CD1c-positive myeloid dendritic cell (primary cell): ENCODE measurements around the gene NR0B2.

Experiments used
- DNase-seq: peaks from one replicate; pipeline ENCODE4 v3.0.0-alpha.2; 2016; ENCODE audit errors: extremely low spot score

Gene NR0B2

DNA sequence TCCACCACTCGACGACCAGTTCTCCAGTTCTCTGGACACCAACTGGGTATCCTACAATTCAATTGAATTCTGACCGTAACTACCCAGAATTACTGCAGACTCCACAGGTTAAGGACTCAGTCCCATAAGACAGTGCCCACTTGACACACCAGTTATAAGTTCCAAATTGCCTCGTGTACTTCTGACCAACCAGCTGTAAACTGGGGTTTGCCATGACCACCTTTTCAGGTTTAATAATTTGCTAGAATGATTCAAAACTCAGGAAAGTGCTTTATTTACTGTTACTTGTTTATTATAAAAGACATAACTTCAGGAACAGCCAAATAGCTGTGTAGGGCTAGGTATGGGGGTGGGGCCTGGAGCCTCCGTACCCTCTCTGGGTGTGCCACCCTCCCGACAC, 23.0 kb upstream of the NR0B2 start:
- DNase-seq: no peak

DNA sequence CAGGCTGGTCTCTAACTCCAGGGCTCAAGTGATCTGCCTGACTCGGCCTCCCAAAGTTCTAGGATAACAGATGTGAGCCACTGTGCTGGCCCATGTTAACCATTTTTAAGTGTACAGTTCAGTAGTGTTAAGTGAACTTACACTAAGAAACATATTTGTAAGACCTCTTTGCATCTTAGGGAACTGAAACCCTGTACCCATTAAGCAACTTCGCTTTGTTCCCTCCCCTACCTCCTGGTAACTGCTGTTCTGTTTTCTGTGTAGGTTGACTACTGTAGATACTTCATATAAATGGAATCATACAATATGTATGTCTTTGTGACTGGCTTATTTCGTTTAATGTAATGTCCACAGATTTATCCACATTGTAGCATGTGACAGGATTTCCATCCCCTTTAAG, 18.8 kb upstream of the NR0B2 start:
- DNase-seq: peak; percentile 89

DNA sequence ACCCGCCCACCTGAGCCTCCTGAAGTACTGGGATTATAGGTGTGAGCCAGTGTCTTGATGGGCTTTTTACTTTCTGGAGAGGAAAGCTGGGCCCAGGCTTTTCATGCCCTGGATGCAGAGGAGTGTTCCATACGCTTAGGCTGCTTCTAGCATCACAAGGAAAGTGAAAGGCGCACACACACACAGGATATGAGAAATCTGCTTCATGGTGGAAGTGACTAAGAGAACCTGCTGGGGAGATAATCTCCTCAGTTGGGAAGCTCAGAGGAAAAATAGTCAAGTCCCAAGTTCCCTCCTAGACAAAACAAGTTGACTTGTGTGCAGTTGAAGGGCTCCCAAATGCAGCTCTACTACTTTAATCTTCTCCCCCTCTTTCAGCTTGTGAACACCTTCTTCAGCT, 9.9 kb upstream of the NR0B2 start:
- DNase-seq: no peak

DNA sequence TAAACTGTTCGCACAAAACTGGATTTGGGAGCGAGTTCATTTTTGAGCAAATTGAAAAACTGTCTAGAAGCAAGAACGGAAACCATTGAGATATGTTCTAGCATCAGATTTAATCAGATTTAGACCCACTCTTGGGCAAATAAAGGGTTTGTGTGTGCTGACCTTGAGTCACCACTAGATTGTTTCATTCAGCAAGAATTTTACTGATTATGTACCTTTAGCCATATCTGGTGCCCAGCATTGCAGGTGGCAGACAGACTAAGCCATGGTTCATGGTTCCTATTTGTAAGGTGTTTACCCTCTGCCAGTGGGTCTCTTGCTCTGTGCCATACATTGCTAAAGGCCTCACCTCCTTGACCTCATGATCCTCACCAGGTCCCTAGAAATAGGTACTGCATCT, 9.1 kb upstream of the NR0B2 start:
- DNase-seq: no peak

DNA sequence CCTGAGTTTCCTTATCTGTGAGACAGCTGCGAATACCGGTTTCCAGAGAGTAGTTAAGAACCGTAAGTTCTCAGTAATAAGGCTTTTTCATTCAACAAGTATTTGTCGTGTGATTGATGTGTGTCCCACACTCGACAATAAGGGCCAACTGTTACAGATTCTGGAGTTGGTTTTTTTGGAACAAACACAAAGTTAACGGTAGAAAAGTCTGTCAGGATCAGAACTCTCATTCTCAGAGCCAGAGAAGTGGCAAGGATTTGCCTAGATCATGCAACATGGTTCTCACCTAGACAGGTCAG, 8.6 kb upstream of the NR0B2 start:
- DNase-seq: no peak

DNA sequence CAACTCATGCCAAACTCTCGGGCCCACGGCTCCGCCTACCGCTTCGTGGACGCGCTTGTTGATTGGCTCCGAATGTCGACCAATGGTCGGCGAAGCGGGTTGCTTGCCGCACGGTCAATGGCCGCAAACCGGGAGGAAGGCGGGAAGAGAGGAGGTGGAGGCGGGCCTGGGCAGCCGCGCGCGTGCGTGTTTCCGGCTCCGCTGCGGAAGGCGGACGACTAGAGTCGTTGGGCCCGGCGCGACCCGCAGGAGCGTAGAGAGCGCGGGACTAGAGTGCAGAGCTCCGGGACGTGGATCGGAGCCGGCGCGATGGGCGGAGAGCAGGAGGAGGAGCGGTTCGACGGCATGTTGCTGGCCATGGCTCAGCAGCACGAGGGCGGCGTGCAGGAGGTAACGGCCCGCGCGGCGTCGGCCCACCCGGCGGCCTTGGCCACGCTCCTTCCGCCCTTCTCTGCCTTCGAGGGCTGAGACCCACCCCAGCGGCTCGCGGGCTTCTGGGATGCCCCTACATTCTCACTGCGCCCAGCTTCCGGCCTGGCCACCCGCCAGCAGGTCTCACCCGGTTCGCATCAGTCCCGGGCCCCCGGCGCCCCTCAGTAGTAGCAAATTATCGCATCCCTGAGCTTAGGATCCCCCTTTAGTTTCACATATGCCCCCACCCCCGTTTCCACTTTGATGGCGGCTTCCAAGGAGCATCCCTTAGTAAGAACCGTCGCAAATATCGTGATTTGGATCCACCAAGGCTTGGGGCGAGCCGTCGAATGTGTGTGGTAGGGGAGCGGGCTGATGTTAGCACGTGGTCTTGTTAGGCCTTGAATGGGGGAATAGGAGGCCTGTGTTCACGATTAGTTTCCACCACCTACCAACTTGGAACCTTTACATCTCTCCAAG, 8.0 kb upstream of the NR0B2 start, which contains the start of gene NUDC:
Gene NUDC (plus strand): TSS at position 204 of the 891 bp plus-strand sequence. CDS start 106 bp downstream, at position 310.
- peak; percentile 99 for DNase-seq

DNA sequence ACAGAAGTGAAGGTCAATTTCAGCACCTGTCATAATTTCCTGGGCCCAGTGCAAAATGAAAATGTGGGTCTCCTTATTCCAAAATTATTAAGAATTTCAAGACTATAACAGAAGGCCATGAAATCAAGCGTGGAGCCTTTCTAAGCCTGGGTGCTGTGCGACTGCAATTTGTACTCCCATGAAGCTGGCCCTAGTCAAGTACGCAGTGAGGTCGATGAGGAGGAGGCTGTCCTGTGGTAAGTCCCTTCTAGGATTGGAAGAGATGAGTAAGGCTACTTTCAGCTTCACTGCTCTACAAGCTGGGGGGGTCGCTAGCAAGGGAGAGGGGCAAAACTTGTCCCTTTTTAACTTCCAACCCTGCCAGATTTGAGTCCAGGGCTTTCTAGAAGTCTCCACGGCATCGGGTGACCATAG, 7.4 kb upstream of the NR0B2 start:
- DNase-seq: no peak

DNA sequence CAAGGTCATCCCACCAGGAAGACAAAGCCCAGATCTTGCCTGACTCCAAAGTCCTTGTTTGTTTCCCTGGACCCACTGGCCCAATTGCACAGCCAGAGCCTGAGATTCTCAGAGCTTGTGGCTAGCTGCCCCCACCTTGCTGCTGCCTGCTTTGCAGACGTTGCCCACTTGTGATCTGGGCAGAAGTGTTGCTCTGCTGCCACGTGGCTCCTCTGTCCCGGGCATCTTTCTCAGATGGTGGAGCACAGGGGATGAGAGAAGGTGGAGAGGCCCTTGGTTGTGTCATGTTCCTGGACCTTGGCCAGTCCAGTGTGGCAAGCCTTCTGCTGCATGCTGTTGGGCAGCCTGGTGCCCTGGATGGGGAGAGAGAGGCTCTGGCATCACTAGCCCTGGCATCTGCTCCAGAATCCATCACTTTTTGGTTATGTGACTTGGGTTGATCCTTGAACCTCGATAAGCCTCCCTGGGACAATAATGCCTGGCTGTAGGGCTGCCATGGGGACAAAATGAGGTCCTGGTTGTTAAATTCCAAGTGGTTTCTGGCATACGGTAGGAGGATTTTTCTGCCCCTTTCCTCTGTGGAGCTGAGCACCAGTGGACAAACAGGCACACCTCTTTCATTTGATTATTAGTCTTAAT, 1.5 kb upstream of the NR0B2 start:
- DNase-seq: no peak

DNA sequence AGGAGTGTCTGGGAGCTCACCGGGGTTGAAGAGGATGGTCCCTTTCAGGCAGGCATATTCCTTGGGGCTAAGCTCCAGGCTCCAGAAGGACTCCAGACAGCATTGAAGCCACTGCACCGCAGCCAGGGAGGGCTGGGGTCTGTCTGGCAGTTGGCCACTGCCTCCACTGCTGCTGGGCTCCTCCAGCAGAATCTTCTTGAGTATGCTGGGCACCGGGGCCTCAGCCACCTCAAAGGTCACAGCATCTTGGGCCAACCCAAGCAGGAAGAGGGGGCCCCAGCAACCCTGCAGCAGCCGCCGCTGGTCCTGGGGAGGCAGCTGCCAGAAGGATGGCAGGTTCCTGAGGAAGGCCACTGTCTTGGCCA, 404 bp downstream of the NR0B2 start:
- DNase-seq: no peak

DNA sequence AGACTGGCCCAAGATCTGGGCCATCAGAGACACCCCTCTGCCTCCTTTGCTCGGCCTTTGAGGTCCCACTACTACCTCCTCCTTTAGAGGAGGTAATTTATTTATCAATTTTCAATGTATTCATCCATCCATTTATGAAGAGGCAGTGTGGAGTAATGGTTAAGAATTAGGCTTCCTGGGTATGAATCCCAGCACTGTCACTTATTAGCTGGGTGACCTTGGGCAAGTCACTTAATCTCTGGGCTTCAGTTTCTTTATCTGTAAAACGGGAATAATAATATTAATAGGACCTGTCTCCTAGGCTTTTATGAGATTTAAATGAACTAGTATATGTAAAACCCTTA, 1.7 kb downstream of the NR0B2 start:
- no peak for DNase-seq

DNA sequence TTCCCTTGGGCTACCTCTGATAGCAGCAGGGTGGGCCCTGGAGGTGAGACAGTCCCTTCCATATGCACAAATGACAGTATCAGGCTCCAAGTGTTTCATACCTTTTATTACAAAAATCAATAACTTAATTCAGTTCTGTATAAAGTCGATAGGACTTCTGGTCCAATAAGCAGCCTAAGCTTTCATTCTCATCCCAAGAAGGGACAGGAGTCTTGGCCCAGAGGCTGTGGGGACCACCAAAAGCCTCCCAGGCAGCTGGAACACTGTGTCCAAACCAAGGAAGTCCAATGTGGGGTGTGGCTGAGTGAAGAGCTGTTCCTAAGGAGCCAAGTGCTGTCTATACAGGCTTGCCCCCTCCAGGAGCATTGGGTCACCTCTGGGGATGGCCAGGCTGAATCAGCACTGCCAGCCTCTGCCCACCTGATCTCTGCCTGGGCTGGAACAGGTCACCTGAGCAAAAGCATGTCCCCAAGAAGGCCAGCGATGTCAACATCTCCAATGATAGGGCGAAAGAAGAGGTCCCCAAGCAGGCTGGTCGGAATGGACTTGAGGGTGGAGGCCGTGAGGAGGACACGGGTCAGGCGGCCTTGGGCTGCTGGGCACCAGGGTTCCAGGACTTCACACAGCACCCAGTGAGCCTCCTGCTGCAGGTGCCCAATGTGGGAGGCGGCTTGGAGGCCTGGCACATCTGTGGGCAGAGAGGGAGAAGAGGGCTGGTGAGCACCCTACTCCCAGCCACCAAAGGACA, 2.2 kb downstream of the NR0B2 start:
- no peak for DNase-seq

DNA sequence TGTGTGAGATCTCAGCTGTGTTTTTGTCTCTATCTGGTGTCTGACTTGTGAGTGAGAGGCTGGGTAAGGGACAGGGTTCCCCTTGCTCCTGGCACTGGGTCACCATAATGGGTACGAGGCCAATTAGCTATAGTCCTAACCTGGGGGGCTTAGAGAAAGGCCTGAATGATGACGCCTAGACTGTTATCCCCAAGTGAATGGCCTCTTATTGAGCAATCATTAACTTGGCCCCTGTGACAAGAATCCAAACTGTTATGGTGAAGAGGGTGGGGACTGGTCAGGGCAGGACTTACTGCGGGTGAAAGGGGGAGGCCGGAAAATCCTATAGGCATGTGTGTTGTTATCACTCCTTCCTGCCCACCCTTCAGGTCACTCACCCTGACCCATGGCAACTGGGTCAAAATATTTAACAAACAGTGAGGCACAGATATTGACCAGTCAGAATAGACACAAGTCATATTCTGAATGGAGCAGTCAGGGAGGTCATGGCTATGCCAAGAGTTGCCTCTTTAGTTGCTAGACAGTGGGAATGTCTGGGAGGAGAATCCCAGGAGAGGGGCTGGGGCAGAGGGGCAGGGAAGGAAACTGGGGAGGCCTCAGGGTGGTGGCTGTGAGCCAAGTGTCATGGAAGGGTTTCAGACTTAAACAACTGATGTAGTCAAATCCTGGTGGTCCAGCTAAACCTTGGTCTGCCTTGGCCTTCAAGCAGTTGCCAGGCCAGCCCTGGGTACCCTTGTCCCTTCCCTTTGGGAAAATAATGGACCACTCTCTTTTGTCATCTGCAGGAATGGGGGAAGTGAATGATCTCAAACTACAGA, 3.2 kb downstream of the NR0B2 start:
- DNase-seq: no peak

DNA sequence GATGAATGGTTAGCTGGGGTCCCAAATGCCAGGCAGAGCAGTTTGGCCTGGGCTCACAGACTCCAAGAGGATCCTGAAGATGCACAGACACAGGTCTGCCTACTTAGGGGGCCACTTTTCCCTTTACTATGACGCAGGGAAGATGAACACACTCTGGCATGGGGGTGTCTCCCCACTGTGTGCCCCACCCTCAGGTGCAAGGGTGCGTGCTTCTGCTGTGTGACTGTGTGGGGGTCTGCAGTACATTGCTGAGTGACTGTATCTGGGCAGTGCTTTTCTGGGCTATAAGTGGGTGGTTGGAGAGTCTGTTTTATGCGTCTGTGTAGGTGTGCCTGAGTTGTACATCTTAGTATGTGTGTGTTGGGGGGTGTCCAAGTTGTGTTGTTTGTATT, 3.8 kb downstream of the NR0B2 start:
- DNase-seq: no peak

DNA sequence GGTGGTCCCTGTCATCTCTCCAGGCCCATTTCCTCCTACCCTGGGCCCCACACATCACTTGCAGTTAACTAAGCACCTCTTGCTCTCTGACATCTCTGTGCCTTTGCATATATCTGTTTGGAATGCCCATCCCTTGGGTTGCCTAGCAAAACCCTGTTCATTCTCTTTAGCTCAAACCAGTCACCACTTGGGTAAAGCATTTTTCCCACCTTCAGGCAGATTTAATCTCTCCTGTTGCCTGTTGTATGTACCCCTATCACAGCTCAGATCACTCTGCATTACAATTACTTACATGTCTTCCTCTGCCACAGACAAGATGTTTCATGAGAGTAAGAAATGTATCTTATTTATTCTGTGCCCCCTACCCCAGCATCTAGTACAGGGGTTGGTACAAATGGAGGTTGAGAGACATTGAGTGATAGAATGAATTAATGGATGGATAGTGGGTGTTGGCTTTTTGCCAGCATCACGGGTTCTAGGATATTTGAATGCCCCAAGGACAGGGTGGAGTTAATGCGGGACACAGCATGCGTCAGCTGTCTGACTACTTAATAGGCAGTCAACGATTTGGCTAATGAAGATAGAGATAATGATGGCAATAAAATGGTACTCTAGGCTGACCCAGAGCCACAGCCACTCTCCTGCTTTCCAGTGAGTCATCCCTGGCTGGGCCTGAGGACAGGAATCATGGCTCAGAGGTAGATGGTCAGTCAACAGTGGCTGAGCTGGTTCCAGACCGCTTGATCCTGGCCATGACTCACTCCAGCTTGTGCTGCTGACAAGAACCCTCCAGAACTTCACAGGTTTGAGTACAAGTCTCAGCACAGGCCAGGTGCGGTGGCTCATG, 6.5 kb downstream of the NR0B2 start:
- no peak for DNase-seq

DNA sequence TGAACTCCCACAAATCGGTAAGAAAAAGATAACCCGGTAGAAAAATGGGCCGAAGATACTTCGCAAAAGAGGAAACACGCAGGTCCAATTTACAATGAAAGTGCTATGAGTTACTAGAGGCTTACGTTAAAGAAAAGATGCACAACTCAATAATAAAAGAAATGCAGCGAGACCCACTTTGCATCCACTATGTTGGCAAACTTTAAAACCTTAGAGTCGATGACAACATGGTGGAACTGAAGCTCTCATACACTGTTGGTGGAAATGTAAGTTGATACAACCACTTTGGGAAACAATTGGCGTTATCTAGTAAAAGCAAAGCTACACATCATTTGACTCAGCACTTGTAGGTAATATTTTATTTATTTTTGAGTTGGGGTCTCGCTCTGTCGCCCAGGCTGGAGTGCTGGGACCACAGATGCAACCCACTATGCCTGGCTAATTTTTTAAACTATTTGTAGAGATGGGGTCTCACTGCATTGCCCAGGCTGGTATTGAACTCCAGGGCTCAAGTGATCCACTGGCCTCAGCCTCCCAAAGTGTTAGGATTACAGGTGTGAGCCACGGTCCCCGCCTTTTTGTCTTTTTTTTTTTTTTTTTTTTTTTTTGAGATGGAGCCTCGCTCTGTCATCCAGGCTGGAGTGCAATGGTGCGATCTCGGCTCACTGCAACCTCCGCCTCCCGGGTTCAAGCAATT, 12.8 kb downstream of the NR0B2 start:
- DNase-seq: no peak

DNA sequence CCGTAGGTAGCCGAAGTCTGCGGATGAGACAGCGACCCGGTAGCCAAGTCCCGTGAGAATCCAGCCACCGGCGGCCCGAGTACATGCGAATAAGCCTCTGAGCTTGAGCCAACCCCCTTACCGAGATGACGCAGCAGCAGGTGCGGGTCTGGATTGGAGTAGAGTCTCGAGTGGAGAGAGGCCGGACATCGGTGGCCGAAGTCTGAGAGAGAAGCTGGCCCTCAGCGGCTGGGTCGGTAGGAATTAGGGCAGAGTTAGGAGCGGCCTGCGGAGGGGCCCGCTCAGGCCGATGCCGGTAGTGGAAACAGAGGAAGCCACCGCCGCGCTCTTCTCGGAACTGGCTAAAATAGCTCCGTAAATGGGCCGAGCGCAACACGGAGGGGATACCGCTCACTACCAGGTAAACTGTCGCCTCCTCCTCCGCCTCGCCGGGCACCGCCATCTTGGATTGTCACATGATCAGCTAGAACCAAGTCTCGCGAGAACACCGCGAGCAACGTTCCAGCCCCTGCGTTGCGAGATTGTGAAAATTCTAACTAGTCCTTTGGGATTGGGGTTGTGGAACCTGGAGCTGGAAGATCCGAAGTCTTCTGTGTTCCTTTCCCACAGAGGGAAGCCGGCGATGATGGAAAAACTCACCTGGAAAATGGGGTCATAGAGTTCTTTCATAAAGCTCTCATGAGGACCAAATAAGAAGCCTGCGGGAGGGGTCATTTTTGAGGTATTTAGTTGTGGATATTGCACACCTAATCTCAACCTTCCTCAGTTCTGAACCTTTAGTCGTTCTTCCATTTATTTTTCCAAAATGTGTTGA, 13.6 kb downstream of the NR0B2 start, which contains the start of gene GPATCH3:
Gene GPATCH3 (minus strand): TSS at position 467 of the 814 bp plus-strand sequence. CDS start 25 bp downstream, at position 442.
- peak; percentile 94 for DNase-seq

DNA sequence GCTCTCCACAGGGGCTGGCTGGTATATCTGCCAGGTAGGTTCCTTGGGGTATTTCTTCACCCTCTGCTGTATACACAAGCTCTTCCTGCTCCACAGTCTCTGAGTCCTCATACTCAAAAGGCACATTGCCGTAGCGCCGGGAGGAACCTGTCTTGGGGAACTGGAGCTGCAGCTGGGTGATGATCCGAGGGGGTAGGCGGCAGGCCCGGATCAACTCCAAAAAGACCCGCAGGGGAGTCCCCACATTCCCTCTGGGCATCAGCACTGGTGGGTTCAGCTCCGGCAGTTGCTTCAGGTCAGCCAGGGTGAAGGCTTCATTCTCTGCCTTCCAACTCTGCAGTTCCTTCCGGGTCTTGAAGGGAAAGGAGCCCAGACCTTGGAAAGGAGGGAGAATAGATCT, 16.4 kb downstream of the NR0B2 start:
- DNase-seq: no peak

DNA sequence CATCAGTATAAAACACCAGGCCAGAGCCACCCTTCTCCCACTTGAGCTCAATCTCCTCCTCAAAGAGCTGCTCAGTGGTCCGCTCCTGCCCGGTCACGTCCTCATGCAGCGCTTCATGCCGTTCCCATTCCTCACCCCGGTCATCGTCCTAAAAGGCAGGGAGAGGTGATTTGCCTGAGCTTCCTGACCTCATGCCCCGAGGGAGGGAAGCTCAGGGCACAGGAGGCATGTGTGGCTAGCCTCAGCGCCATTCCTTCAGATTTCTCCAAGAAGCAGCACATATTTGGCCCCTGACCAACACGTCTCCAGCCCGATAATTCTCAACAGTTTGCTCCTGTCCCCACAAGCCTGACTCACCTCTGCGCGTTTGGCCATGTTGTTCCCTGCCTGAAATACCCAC, 19.5 kb downstream of the NR0B2 start:
- no peak for DNase-seq

DNA sequence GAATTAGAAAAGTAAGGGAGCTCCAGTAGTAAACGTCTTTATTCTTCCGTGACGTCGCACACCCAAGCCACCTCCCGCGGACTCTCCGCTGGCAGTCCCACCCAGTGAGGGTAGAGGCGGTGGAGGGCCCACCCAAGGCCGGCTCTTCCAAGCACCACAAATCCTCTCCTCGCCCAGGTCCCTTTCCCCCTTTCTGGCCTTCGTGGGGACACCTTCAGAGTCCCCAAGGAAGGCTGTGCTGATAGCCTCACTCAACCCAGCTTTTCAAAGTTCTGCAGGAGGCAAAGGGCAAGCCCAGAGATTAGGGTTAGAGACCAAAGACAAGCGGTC, 23.3 kb downstream of the NR0B2 start:
- DNase-seq: no peak
